Measurements from ENCODE around the gene YIPF1. TPM values are rescaled to one million over a fixed set of nuclear protein-coding genes. Genes with fewer than 3 reads are reported as not detected.
"Not testable (repeated sequence)": the region's sequence is repeated elsewhere in the genome, so short reads cannot be mapped to it uniquely, and the experiment has no call there.

Gene YIPF1
- total RNA-seq, 4 donors from 2014 or later: 11.7 to 30.0 (median 19.5) TPM

DNA sequence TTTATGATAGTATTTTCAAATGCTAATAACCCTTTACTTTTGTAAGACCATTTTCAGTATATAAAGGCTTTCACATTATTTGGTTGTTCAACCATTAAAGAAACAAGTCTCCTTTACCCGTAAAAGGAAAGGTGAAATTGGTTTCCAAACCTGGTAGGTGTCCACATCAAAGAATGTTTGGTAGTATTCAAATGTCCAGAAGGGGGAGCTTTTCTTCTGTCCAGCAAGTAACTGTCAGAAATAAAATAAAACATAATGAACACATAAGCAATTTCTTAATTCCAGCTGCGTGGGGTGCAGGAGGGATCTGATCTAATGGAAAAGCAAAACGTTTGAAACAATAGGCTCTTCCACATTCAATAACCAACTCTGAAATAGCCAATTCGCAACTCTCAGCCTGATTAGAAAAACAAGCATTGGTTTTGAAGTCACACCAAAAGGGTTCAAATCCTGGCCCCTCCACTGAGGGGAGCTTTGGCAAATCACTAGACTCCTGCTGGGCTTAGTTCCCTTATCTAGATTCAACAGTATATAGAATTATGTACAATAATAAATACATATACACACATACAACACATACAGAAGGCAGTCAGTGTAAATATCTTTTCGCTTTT, 11.0 kb downstream of the YIPF1 start:
- DNase-seq (ENCODE audit: low spot score in 2 of 2): no peak
- TF ChIP-seq POLR2A (IDR thresholded peaks at IDR 0.05): no peak
- TF ChIP-seq, protein P1, sequence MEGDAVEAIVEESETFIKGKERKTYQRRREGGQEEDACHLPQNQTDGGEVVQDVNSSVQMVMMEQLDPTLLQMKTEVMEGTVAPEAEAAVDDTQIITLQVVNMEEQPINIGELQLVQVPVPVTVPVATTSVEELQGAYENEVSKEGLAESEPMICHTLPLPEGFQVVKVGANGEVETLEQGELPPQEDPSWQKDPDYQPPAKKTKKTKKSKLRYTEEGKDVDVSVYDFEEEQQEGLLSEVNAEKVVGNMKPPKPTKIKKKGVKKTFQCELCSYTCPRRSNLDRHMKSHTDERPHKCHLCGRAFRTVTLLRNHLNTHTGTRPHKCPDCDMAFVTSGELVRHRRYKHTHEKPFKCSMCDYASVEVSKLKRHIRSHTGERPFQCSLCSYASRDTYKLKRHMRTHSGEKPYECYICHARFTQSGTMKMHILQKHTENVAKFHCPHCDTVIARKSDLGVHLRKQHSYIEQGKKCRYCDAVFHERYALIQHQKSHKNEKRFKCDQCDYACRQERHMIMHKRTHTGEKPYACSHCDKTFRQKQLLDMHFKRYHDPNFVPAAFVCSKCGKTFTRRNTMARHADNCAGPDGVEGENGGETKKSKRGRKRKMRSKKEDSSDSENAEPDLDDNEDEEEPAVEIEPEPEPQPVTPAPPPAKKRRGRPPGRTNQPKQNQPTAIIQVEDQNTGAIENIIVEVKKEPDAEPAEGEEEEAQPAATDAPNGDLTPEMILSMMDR (IDR thresholded peaks at IDR 0.05): no peak
- H3K4me3 ChIP-seq (ENCODE audit: low read depth, poor library complexity, severe bottlenecking): no peak overlapping the region
- 45 to 47% methylated on average over 5 of the region's 5 CpGs for WGBS, 2 donors
- intact Hi-C loops (cut with DNase I; ENCODE audit: low total_unique reads): loop anchor here (5.0 kb wide), 1 partner anchor 84 kb away; no protein-coding TSS in a partner anchor

DNA sequence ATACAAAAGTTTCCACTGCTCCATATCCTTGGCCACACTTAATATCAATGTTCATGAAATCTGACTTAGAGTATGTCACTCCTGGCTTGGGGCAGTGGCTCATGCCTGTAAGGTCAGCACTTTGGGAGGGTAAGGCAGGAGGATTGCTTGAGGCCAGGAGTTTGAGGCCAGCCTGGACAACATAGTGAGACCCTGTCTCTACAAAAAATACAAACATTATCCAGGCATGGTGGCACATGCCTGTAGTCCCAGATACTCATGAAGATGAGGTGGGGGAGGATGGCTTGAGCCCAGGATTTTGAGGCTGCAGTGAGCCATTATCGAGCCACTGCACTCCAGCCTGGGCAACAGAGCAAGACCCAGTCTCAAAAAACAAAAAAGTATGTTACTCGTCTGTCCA, 14.4 kb downstream of the YIPF1 start:
- WGBS, 2 donors: 91 to 96% methylated on average over 2 of the region's 2 CpGs
- intact Hi-C loops (cut with DNase I; ENCODE audit: low total_unique reads): loop anchor here (5.0 kb wide), 1 partner anchor 87 kb away; no protein-coding TSS in a partner anchor
- H3K4me3 ChIP-seq (ENCODE audit: low read depth, poor library complexity, severe bottlenecking); DNase-seq (ENCODE audit: low spot score in 2 of 2): not testable (repeated sequence)

DNA sequence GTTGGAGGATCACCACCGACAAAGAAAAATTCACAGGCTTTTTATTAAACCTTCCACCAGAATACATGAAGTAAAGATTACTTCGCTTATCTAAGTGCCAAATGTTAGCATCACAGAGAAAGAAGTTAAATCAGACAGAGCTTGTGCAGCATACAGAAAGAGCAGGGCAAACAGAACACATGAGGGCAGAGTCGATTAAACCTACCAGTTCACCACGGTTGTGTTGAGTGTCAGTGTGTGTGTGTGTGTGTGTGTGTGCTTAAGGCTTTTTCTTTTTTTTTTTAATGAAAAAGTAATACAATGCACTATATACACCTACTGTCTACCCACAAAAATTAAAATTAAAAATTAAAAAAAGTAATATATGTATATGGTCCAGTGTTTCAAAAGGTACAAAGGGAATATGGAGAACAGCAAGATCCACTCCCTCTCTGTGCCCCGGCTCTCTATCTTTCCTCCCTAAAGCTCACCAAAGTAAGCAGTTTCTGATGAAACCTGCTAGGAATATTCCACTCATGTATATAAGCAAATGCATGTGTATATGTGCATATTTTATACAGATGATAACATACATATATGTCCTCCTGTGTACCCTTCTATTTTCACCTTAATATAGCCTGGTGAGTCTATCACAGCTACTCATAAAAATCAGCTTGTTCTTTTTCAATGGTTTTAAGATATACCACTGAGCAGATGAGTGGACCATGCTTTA, 17.7 kb downstream of the YIPF1 start:
- TF ChIP-seq, protein P1 (IDR thresholded peaks at IDR 0.05): no peak
- no peak for TF ChIP-seq POLR2A (IDR thresholded peaks at IDR 0.05)
- WGBS, 2 donors: 71 to 75% methylated on average over 5 of the region's 5 CpGs
- H3K4me3 ChIP-seq (ENCODE audit: low read depth, poor library complexity, severe bottlenecking): no peak overlapping the region
- no peak for DNase-seq (ENCODE audit: low spot score in 2 of 2)
- intact Hi-C loops (cut with DNase I; ENCODE audit: low total_unique reads): no loop called here

DNA sequence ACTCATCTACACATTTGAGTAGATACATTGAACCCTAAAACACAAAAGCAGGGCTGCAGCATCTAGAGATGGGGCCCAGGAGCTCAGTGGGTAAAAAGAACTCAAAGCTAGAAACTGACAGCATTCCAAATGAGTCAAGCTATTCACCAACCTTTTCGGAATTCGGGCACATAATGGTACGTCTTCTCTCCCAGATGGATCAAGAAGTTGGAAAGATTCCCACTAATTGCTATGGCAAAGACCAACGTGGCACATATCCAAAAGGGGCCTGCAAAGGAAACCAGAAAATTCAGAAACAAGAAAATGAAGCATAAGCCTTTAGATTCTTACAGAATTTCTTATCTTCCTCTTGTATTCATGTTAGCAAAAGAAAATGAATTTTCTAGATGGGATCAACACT, 18.4 kb downstream of the YIPF1 start:
- WGBS, 2 donors: 54 to 64% methylated on average over 4 of the region's 4 CpGs

DNA sequence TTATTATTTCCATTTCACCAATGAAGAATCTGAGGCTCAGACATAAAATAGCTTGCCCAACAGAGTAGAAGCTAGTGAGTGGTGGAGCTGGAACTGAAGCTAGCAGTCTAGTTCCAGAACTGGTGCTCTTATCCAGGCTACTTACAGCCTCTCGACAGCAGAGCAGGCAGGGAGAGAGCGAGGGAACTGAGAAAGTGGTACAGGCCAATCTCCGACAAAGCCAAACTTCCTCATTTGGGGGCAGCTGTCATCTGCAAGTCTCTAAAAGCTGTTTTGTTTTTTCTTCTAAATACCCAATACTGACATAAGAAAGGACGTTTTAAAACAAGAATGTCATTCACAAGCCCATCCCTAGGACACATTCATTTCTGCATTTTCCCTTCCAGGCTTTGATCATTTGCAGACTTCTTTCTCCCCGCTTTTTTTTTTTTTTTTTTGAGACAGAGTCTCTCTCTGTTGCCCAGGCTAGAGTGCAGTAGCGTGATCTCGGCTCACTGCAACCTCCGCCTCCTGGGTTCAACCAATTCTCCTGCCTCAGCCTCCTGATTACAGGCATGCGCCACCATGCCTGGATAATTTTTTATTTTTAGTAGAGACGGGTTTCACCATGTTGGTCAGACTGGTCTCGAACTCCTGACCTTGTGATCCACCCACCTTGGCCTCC, 20.0 kb downstream of the YIPF1 start:
- WGBS, 2 donors: 80 to 87% methylated on average over 11 of the region's 11 CpGs
- intact Hi-C loops (cut with DNase I; ENCODE audit: low total_unique reads): no loop called here
- no peak for TF ChIP-seq POLR2A (IDR thresholded peaks at IDR 0.05)
- TF ChIP-seq, protein P1 (IDR thresholded peaks at IDR 0.05): no peak
- no peak overlapping the region for H3K4me3 ChIP-seq (ENCODE audit: low read depth, poor library complexity, severe bottlenecking)
- no peak for DNase-seq (ENCODE audit: low spot score in 2 of 2)

More for the DNA sequence above, 18.4 kb downstream of the YIPF1 start:
- DNase-seq (ENCODE audit: low spot score in 2 of 2): no peak
- TF ChIP-seq, protein P1 (IDR thresholded peaks at IDR 0.05): no peak
- TF ChIP-seq POLR2A (IDR thresholded peaks at IDR 0.05): no peak
- intact Hi-C loops (cut with DNase I; ENCODE audit: low total_unique reads): no loop called here
- H3K4me3 ChIP-seq (ENCODE audit: low read depth, poor library complexity, severe bottlenecking): no peak overlapping the region

DNA sequence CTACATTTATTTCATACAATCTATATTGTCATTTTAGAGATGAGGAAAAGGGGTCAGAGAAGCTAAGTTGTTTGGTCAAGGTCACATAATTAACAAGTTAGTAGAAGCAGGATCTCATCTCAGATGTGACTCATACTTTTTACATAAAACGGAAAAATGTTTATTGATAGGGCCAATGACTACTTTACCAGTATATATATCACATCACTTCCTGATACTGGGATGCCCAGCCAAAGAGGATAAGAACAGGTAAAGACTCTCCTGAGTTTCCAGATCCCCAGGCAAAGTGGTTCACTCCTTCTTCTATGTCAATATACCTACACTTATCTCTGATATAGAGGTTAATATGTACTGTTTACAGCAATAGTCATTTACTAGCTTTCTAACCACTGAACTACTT, 21.0 kb downstream of the YIPF1 start:
- no peak overlapping the region for H3K4me3 ChIP-seq (ENCODE audit: low read depth, poor library complexity, severe bottlenecking)
- DNase-seq (ENCODE audit: low spot score in 2 of 2): no peak
- TF ChIP-seq, protein P1 (IDR thresholded peaks at IDR 0.05): no peak
- TF ChIP-seq POLR2A (IDR thresholded peaks at IDR 0.05): no peak
- intact Hi-C loops (cut with DNase I; ENCODE audit: low total_unique reads): no loop called here
- WGBS, 2 donors: 93 to 98% methylated on average over 1 of the region's 1 CpG
